ENCODE measurements around the gene PARP15.
A peak's percentile ranks its signal among the peaks of the same experiment; 100 is the strongest.

PARP15 gene

GRCh38 chr3:122548619-122549018, 28.8 kb upstream of the PARP15 start:
- no peak for DNase-seq (ENCODE audit: insufficient read length, low spot score)
- no peak for FAIRE-seq
- TF ChIP-seq POLR2AphosphoS5 (IDR thresholded peaks at IDR 0.05; ENCODE audit: low read depth, low read length), result no peak
- TF ChIP-seq SPI1 (IDR thresholded peaks at IDR 0.05; ENCODE audit: low read depth, low read length), result no peak
- no peak for TF ChIP-seq PAX5 (IDR thresholded peaks at IDR 0.05; ENCODE audit: insufficient read depth, low read length, severe bottlenecking)
- no peak for TF ChIP-seq POU2F2 (IDR thresholded peaks at IDR 0.05; ENCODE audit: low read depth, low read length)
- no peak for TF ChIP-seq POLR2A (IDR thresholded peaks at IDR 0.05; ENCODE audit: low read depth, low read length)
- TF ChIP-seq TAF1 (IDR thresholded peaks at IDR 0.05; ENCODE audit: low read depth, low read length), result no peak

GRCh38 chr3:122553171-122553570, 24.3 kb upstream of the PARP15 start:
- DNase-seq (ENCODE audit: insufficient read length, low spot score) (no peak), FAIRE-seq (no peak)
- TF ChIP-seq POLR2A (IDR thresholded peaks at IDR 0.05; ENCODE audit: low read depth, low read length) (no peak), TAF1 (IDR thresholded peaks at IDR 0.05; ENCODE audit: low read depth, low read length) (no peak), SPI1 (IDR thresholded peaks at IDR 0.05; ENCODE audit: low read depth, low read length) (no peak), PAX5 (IDR thresholded peaks at IDR 0.05; ENCODE audit: insufficient read depth, low read length, severe bottlenecking) (no peak), POU2F2 (IDR thresholded peaks at IDR 0.05; ENCODE audit: low read depth, low read length) (no peak), POLR2AphosphoS5 (IDR thresholded peaks at IDR 0.05; ENCODE audit: low read depth, low read length) (no peak)

GRCh38 chr3:122555275-122556071, 22.0 kb upstream of the PARP15 start:
- DNase-seq (ENCODE audit: insufficient read length, low spot score) (no peak), FAIRE-seq (no peak)
- TF ChIP-seq POLR2A (IDR thresholded peaks at IDR 0.05; ENCODE audit: low read depth, low read length) (no peak), SPI1 (IDR thresholded peaks at IDR 0.05; ENCODE audit: low read depth, low read length) (no peak), PAX5 (IDR thresholded peaks at IDR 0.05; ENCODE audit: insufficient read depth, low read length, severe bottlenecking) (no peak), POU2F2 (IDR thresholded peaks at IDR 0.05; ENCODE audit: low read depth, low read length) (no peak), TAF1 (IDR thresholded peaks at IDR 0.05; ENCODE audit: low read depth, low read length) (no peak), POLR2AphosphoS5 (IDR thresholded peaks at IDR 0.05; ENCODE audit: low read depth, low read length) (no peak)

DNA sequence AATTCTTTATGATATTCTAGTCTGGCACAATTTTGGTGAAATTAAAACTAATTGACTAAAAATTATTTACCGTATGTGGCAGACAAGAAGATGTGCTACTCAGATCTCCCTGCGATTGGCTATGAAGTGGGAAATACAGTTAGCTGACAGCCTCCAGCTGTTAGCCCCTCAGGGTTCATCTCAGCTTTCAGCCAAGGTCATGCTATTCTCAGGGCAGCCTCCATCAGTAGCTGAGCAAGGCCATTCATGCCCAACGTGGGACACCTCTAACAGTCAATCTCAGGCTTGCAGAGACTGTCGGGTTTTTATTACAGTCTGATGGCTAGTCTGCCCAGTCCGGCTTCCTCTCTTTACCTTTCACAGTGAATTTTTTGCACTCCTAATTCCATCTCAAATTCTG, 20.1 kb upstream of the PARP15 start:
- DNase-seq (ENCODE audit: insufficient read length, low spot score) (no peak), FAIRE-seq (no peak)
- TF ChIP-seq POLR2A (IDR thresholded peaks at IDR 0.05; ENCODE audit: low read depth, low read length) (no peak), POU2F2 (IDR thresholded peaks at IDR 0.05; ENCODE audit: low read depth, low read length) (no peak)

- TF ChIP-seq SPI1 (IDR thresholded peaks at IDR 0.05; ENCODE audit: low read depth, low read length) (no peak), POLR2A (IDR thresholded peaks at IDR 0.05; ENCODE audit: low read depth, low read length) (no peak), POLR2AphosphoS5 (IDR thresholded peaks at IDR 0.05; ENCODE audit: low read depth, low read length) (no peak), POU2F2 (IDR thresholded peaks at IDR 0.05; ENCODE audit: low read depth, low read length) (no peak), PAX5 (IDR thresholded peaks at IDR 0.05; ENCODE audit: insufficient read depth, low read length, severe bottlenecking) (no peak), TAF1 (IDR thresholded peaks at IDR 0.05; ENCODE audit: low read depth, low read length) (no peak)
- DNase-seq (ENCODE audit: insufficient read length, low spot score) (no peak), FAIRE-seq (no peak)
Measured at GRCh38 chr3:122558605-122559004, 18.8 kb upstream of the PARP15 start.

DNA sequence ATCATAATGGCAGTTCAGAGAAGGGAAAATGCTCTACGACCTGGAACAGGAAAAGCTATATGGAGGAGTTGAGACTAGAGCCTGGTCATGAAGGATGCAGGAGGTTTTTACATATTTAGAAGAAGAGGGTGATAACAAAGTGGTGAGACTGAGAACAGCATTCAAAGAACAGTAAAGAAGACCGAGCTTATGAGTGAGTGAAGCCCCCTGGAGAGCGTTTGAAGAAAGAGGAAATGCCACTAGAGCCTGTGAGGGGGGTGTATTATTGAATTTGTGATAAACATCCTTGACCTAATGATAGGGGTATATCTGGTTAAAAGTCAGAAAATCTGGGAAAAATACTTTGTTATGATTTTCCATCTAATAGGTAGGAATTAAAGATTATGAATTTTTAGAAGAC, 17.5 kb upstream of the PARP15 start:
- FAIRE-seq (no peak), DNase-seq (ENCODE audit: insufficient read length, low spot score) (no peak)
- TF ChIP-seq SPI1 (IDR thresholded peaks at IDR 0.05; ENCODE audit: low read depth, low read length) (peak; percentile 37), POLR2A (IDR thresholded peaks at IDR 0.05; ENCODE audit: low read depth, low read length) (no peak)

DNA sequence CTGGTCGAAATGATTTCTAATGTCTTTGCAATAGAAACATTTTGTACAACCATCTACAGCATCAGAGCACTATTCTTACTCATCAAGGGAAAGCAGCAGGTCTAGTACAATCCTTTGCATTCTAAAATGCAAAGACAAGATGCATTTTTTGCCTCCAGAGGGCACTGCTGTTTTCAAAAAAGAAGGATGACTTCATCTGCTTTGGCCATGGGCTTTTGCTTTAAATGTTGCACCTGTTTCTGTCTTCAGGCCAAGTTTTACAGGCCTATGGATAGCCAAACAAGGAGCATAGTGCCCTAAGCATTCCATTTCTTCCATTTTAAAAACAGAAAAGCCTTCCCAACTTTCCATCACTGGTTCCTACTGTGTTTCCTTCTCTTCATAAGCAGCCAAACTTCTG, 16.8 kb upstream of the PARP15 start:
- FAIRE-seq, result peak; percentile 63
- TF ChIP-seq TAF1 (IDR thresholded peaks at IDR 0.05; ENCODE audit: low read depth, low read length), result no peak
- no peak for DNase-seq (ENCODE audit: insufficient read length, low spot score)

GRCh38 chr3:122562923-122563716, 14.3 kb upstream of the PARP15 start:
- FAIRE-seq (peak; percentile 9), DNase-seq (ENCODE audit: insufficient read length, low spot score) (no peak)
- TF ChIP-seq POU2F2 (IDR thresholded peaks at IDR 0.05; ENCODE audit: low read depth, low read length) (no peak), PAX5 (IDR thresholded peaks at IDR 0.05; ENCODE audit: insufficient read depth, low read length, severe bottlenecking) (no peak), SPI1 (IDR thresholded peaks at IDR 0.05; ENCODE audit: low read depth, low read length) (no peak), POLR2A (IDR thresholded peaks at IDR 0.05; ENCODE audit: low read depth, low read length) (no peak), TAF1 (IDR thresholded peaks at IDR 0.05; ENCODE audit: low read depth, low read length) (no peak), POLR2AphosphoS5 (IDR thresholded peaks at IDR 0.05; ENCODE audit: low read depth, low read length) (no peak)

DNA sequence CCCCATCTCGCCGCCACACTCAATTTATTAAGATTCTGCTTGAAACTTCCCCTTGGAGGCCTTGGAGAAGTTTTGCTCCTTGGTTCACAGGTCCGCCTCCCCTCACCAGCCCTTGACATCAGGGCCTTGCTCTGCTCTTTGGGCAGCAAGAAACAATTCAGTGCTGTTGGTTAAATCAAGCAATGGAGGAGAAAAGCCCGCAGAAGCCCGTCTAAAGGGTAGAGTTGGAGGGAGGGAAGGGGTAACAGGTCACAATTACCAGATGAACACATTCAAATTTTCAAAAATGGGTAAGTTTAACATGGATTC, 13.8 kb upstream of the PARP15 start:
- no peak for TF ChIP-seq PAX5 (IDR thresholded peaks at IDR 0.05; ENCODE audit: insufficient read depth, low read length, severe bottlenecking)
- TF ChIP-seq TAF1 (IDR thresholded peaks at IDR 0.05; ENCODE audit: low read depth, low read length), result no peak
- TF ChIP-seq POU2F2 (IDR thresholded peaks at IDR 0.05; ENCODE audit: low read depth, low read length), result no peak
- TF ChIP-seq SPI1 (IDR thresholded peaks at IDR 0.05; ENCODE audit: low read depth, low read length), result no peak
- no peak for TF ChIP-seq POLR2A (IDR thresholded peaks at IDR 0.05; ENCODE audit: low read depth, low read length)
- FAIRE-seq (no peak), DNase-seq (ENCODE audit: insufficient read length, low spot score) (no peak)

Data from GM12891 (cell line).